Large intestine (tissue), 3 donors: ENCODE data around the gene NUP93. TPM values are rescaled to one million over a fixed set of nuclear protein-coding genes. Genes with fewer than 3 reads are reported as not detected.
"Not testable (repeated sequence)": the region's sequence is repeated elsewhere in the genome, so short reads cannot be mapped to it uniquely, and the experiment has no call there.

Experiments
- DNase-seq, 2 donors: peaks; one replicate each; pipeline versions ENCODE4 v3.0.0 to v3.0.0-alpha.2; 2013
- H3K27ac ChIP-seq: one replicate; pipeline ENCODE4 v1.5.1; 2013; ENCODE audit warnings: low read length
- H3K27me3 ChIP-seq: 2 replicates; pipeline ENCODE4 v1.6.1; 2013; ENCODE audit warnings: low read length; ENCODE audit not compliant: control insufficient read depth, insufficient read depth
- H3K36me3 ChIP-seq: 2 replicates; pipeline ENCODE4 v1.6.1; 2013; ENCODE audit warnings: low read length; ENCODE audit not compliant: control insufficient read depth, insufficient read depth
- H3K4me1 ChIP-seq: one replicate; pipeline ENCODE4 v1.6.1; 2013; ENCODE audit warnings: low read length; ENCODE audit not compliant: control insufficient read depth, insufficient read depth
- H3K4me3 ChIP-seq: one replicate; pipeline ENCODE4 v1.5.1; 2013; ENCODE audit warnings: low read length
- H3K9me3 ChIP-seq: one replicate; pipeline ENCODE4 v1.6.1; 2013; ENCODE audit warnings: mild to moderate bottlenecking, low read depth, low read length, moderate library complexity; ENCODE audit not compliant: control insufficient read depth
- WGBS: methylation state at CpG from one replicate; pipeline ENCODE4 v1.1.5; 2013; ENCODE audit warnings: low lambda C conversion rate; ENCODE audit not compliant: insufficient coverage; 5-methylcytosine and 5-hydroxymethylcytosine counted together
- polyA plus RNA-seq: library from polyadenylated mRNA; unstranded; fragments of 120-200 nt; gene quantifications from one replicate; pipeline ENCODE4 v1.2.1, GENCODE V29; 2013

The NUP93 gene
- polyA plus RNA-seq, 1 donor = 40.4 TPM

GRCh38 chr16:56811602-56812001 is 81.7 kb downstream of the NUP93 start:
- not testable (repeated sequence) for DNase-seq, H3K36me3 ChIP-seq, H3K4me3 ChIP-seq, H3K9me3 ChIP-seq, H3K4me1 ChIP-seq, H3K27ac ChIP-seq, H3K27me3 ChIP-seq
- no CpG with 5 or more reads among the region's 5 CpGs for WGBS

- no peaks in the 10 kb centered on the region for H3K9me3 ChIP-seq
- no peaks in the 10 kb centered on the region for H3K4me1 ChIP-seq
- peaks cover 3% of the 10 kb centered on the region for H3K36me3 ChIP-seq
- H3K27me3 ChIP-seq = no peaks in the 10 kb centered on the region
- DNase-seq = no peak
- no peak overlapping the region for H3K4me3 ChIP-seq
- H3K27ac ChIP-seq = no peak overlapping the region
Observed at GRCh38 chr16:56812884-56813283, 83.0 kb downstream of the NUP93 start.

GRCh38 chr16:56814537-56815432 is 84.9 kb downstream of the NUP93 start:
- no peak overlapping the region for H3K27ac ChIP-seq
- WGBS = 67% methylated on average over 2 of the region's 9 CpGs
- DNase-seq = no peak
- no peak overlapping the region for H3K4me3 ChIP-seq
- H3K36me3 ChIP-seq = peaks cover 9% of the 10 kb centered on the region
- H3K4me1 ChIP-seq = no peaks in the 10 kb centered on the region
- no peaks in the 10 kb centered on the region for H3K9me3 ChIP-seq
- H3K27me3 ChIP-seq = no peaks in the 10 kb centered on the region

- no peaks in the 10 kb centered on the region for H3K27me3 ChIP-seq
- H3K9me3 ChIP-seq = no peaks in the 10 kb centered on the region
- no peak overlapping the region for H3K27ac ChIP-seq
- H3K36me3 ChIP-seq = peaks cover 9% of the 10 kb centered on the region
- no peak overlapping the region for H3K4me3 ChIP-seq
- no peaks in the 10 kb centered on the region for H3K4me1 ChIP-seq
- no peak for DNase-seq
Observed at GRCh38 chr16:56815721-56816120, 85.8 kb downstream of the NUP93 start.

- Histone ChIP-seq H3K27me3 (no peaks in the 10 kb centered on the region), H3K27ac (no peak overlapping the region), H3K4me1 (no peaks in the 10 kb centered on the region), H3K36me3 (peaks cover 15% of the 10 kb centered on the region), H3K9me3 (no peaks in the 10 kb centered on the region), H3K4me3 (no peak overlapping the region)
- no peak for DNase-seq
Observed at GRCh38 chr16:56817056-56817455, 87.1 kb downstream of the NUP93 start.

GRCh38 chr16:56817938-56818337 is 88.0 kb downstream of the NUP93 start:
- Histone ChIP-seq H3K4me3 (no peak overlapping the region), H3K27me3 (no peaks in the 10 kb centered on the region), H3K4me1 (no peaks in the 10 kb centered on the region), H3K9me3 (no peaks in the 10 kb centered on the region), H3K36me3 (peaks cover 16% of the 10 kb centered on the region), H3K27ac (no peak overlapping the region)
- WGBS = no CpG with 5 or more reads among the region's 1 CpG
- DNase-seq = no peak

GRCh38 chr16:56823081-56823733 is 93.3 kb downstream of the NUP93 start:
- Histone ChIP-seq H3K36me3 (peaks cover 28% of the 10 kb centered on the region), H3K27ac (no peak overlapping the region), H3K9me3 (no peaks in the 10 kb centered on the region), H3K4me1 (no peaks in the 10 kb centered on the region), H3K27me3 (no peaks in the 10 kb centered on the region), H3K4me3 (no peak overlapping the region)
- 100% methylated on average over 3 of the region's 12 CpGs for WGBS
- DNase-seq = no peak

- Histone ChIP-seq H3K36me3 (peaks cover 30% of the 10 kb centered on the region), H3K9me3 (no peaks in the 10 kb centered on the region), H3K4me3 (no peak overlapping the region), H3K27ac (no peak overlapping the region), H3K27me3 (no peaks in the 10 kb centered on the region), H3K4me1 (no peaks in the 10 kb centered on the region)
- WGBS = no CpG with 5 or more reads among the region's 3 CpGs
- DNase-seq = no peak
Observed at GRCh38 chr16:56824331-56824730, 94.4 kb downstream of the NUP93 start.

GRCh38 chr16:56824804-56825203 is 94.9 kb downstream of the NUP93 start:
- Histone ChIP-seq H3K9me3 (no peaks in the 10 kb centered on the region), H3K4me1 (no peaks in the 10 kb centered on the region), H3K27me3 (no peaks in the 10 kb centered on the region), H3K4me3 (no peak overlapping the region), H3K27ac (no peak overlapping the region), H3K36me3 (peaks cover 31% of the 10 kb centered on the region)
- no CpG with 5 or more reads among the region's 3 CpGs for WGBS
- no peak for DNase-seq

- H3K4me3 ChIP-seq = no peak overlapping the region
- DNase-seq = no peak
- peaks cover 34% of the 10 kb centered on the region for H3K36me3 ChIP-seq
Observed at GRCh38 chr16:56825826-56826225, 95.9 kb downstream of the NUP93 start.

GRCh38 chr16:56828647-56829046 is 98.7 kb downstream of the NUP93 start:
- WGBS = no CpG with 5 or more reads among the region's 1 CpG
- no peak for DNase-seq
- Histone ChIP-seq H3K27me3 (no peaks in the 10 kb centered on the region), H3K4me1 (no peaks in the 10 kb centered on the region), H3K4me3 (no peak overlapping the region), H3K36me3 (peaks cover 37% of the 10 kb centered on the region), H3K9me3 (no peaks in the 10 kb centered on the region), H3K27ac (no peak overlapping the region)

More at GRCh38 chr16:56825826-56826225, 95.9 kb downstream of the NUP93 start:
- H3K4me1 ChIP-seq = no peaks in the 10 kb centered on the region
- H3K27ac ChIP-seq = no peak overlapping the region
- H3K9me3 ChIP-seq = no peaks in the 10 kb centered on the region
- H3K27me3 ChIP-seq = no peaks in the 10 kb centered on the region
